ENCODE measurements around the gene TERT.

TERT gene

GRCh38 chr5:1317921-1318565, 23.2 kb upstream of the TERT start:
- DNase-seq, result no peak

- DNase-seq, result no peak
These were observed 21.9 kb upstream of the TERT start for GRCh38 chr5:1316588-1317340.

- DNase-seq, result peak; percentile 100
These were observed 21.1 kb upstream of the TERT start for GRCh38 chr5:1315709-1316587.

DNA sequence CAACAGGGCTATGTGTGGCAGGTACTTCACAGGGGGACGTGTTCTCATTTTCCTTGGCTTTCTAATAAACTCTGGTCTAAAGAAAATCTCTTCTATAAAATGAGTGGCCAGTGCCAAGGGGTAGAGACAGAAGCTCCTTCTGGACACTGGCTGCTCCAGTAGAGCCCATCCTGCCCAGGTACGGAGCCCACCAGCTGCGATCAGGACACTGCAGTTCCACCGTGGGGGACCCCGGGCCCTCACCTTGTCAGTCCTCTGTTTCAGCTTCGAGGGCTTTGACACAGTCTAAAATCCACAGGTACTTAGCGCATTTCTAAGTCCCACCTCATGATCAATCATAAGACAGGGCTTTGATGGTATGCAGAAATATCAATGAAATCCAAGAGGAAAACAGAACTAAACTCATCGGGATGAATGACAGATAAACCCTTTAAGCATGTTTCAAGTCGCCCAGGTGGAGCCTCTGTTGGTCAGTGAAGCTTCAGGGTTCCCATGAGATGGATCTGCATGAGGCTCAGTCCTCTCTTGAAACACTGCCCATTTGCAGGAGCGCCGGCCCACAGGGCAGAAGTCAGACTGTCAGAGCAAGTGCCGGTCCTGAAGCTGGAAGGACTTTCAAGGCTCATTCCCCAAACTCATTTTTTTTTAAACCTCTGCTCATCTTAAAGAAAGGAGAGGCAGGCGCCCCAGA, 20.3 kb upstream of the TERT start:
- no peak for DNase-seq

DNA sequence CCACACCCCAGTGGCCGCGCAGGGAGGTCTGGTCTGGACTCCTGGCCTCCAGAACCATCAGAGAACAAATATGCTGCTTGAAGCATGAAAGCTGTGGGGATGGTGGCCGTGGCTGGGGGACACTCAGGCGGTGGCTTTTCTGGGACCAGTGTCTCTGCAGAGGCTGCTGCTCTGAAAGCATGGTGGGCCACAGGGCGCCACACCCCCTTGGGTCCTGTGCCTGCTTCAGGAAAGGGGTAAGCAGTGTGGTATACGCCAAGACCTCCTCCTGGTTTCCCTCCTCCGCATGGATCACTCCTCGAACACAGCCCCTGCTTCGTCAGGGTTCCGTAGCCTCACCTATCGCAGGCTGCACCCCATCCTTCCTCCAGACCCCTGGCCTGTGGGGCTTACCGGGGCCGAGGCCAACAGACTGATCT, 19.7 kb upstream of the TERT start:
- no peak for DNase-seq

DNA sequence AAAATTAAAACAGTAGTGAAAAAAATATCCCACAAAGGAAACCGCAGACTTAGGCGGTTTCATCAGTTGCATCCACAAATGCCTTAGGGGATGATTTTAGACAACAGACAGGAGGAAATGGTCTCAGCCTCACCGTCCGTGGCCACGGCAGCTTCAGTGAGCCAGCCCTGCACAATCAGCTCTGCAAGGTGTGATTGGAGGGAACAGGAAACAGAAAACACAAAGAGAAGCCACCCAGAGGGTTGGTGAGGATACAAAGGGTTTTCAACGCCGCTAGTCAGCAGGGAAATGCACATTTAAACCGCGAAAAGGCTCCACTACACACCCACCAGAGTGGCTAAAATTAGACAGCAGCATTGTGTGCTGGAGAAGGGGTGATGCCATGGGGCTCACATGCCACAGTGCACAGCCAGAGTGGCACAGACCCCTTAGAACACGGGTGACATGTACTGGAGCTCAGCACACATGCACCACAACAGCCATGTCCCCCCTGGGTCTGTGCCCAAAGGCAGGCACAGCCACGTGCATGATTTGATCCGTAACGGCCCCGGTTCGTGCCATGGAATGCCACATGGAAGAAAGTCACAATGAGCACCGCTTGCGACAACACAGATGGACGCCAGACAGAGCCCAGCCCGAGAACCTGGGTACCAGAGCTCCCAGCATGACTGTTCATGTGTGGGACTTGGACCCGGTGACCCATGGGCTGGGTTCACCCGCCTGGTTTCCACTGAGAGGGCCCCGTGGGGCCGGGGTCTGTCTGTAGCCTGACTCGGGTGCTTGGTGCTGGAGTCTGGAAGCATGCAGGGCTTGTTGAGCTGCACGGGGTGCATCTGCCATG, 18.3 kb upstream of the TERT start:
- DNase-seq, result no peak

DNA sequence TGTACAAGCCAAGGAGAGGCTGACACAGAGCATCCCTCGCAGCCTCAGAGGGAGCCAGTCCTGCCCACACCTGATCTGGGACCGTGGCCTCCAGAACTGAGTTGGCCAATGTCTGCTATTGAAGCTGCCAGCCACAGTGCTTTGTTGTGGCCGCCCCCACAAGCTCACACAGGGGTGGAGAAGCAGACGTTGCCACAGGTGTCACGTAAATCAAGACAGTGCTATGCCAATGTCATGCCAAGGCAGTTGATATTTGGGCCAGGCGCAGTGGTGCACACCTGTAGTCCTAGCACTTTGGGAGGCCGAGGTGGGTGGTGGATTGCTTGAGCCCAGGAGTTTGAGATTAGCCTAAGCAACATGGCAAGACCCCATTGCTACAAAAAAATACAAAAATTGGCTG, 17.3 kb upstream of the TERT start:
- DNase-seq, result no peak

DNA sequence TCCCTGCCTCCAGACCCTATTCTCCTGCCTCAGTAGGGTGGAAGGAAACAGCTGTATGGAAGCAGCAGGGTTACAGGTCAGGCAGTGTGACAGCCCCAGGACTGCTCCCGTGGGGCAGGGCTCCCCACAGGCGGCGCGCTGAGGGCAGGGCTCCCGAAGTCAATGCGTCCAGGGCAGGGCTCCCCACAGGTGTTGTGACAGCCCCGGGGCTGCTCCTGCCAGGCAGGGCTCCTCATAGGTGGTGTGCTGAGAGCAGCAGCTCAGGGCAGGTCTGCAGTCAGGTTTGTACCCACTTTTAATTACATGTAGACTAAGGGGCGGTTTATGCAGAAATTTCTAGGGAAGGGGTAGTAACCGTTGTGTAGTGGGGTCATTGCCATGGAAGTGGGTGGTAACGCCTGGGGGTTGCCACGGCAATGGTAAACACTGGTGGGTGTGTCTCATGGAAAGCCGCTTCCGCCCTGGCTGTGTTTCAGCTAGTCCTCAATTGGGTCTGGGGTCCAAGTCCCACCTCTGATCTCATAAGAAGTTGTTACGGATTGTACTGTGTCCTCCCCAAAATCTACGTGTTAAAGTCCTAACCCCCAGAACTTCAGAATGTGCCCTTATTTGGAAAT, 16.7 kb upstream of the TERT start:
- DNase-seq, result no peak

DNA sequence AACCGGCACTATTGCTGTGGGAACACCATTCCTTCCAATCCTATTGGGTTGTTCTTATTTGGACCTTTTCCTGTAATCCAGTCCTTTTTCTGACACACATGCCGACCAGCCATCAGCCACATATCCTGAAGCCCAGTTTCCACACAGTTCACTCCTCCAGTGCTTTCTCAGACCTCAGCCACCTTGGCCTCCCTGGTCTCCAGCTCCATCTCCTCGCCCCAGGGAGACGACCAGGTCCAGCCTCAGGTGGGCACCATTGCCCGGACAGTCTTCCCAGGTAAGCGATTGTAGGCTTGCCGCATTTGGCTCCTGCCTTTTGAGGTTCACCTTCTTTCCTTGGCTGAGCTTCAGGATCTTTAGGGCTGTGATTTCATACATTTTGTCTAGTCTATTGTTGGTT, 15.2 kb upstream of the TERT start:
- no peak for DNase-seq

GRCh38 chr5:1304033-1304432, 9.2 kb upstream of the TERT start:
- no peak for DNase-seq

- no peak for DNase-seq
These were observed 7.4 kb upstream of the TERT start for GRCh38 chr5:1302258-1302657.

- DNase-seq, result no peak
These were observed 5.8 kb upstream of the TERT start for GRCh38 chr5:1300581-1301083.

DNA sequence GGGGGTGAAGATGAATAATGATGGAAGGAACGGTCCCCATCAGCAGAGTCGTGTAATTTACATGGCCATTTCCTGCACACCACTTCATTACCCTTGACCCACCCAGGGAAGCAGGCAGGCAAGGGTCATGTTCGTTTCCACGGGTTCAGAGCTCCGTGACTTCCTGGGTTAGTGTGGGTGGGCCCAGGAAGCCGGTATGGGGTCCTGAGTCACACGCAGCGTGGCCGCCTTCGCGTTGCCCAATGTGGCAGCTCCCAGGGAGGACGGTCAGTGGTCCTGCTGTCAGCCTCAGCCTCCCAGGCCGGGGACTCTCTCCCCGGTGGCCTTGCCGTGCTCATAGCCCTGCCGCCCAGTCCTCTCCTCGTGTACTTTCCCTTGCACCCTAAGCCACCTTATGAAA, 5.1 kb upstream of the TERT start:
- DNase-seq, result no peak

DNA sequence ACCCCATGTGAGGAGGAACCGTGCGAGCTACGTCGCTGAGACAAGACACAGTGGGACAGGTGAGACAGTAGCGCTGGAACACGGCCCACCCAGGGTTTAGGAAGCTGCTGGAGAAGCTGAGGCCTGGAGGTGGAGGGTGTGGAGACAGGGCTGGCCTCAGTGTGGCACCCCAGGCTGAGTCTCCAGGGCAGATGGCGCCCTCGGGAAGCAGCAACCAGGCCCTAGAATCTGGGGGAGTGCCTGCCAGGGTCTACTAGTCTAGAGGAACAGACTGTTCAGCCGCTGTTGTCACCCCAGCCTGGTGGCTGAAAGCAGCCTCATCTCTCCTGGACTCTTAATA, 4.6 kb upstream of the TERT start:
- DNase-seq, result no peak

DNA sequence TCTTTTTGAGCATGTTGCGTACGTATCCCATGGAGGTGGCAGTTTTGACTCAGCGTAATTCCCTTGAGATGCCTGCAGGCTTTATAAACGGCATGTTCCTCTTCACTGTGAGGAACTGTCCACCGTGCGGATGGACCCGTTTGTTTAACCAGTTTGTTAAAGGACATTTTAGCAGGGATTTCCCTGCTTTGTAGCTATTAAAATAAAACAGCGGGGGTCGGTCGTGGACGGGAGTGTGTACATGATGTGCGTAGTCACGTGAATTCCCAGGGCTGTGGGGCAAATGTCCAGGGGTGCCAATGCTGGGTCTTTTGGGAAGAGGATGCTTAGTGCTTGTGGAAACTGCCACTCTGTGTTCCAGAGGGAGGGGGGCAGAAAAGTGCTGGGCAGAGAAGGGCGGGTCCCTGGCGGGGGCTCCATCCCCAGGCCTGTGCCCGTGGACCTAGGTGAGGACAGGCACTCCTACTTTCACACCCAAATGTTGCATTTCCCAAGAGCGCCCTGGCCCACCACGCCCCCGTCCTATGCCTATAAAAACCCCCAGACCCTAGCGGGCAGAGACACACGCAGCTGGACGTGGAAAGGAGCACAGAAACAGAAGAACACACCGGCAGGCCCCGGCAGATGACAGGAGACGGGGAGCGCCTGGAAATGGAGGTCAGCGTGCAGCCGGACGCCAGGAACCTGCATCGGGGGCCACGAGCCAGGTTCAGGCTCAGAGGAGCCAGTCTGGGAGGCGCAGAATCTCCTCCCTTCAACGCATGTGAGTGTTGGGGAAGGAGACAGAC, 4.0 kb upstream of the TERT start:
- DNase-seq, result no peak

GRCh38 chr5:1298067-1298551, 3.2 kb upstream of the TERT start:
- no peak for DNase-seq

GRCh38 chr5:1297243-1297642, 2.4 kb upstream of the TERT start:
- no peak for DNase-seq

GRCh38 chr5:1295650-1296037, 776 bp upstream of the TERT start:
- no peak for DNase-seq

DNA sequence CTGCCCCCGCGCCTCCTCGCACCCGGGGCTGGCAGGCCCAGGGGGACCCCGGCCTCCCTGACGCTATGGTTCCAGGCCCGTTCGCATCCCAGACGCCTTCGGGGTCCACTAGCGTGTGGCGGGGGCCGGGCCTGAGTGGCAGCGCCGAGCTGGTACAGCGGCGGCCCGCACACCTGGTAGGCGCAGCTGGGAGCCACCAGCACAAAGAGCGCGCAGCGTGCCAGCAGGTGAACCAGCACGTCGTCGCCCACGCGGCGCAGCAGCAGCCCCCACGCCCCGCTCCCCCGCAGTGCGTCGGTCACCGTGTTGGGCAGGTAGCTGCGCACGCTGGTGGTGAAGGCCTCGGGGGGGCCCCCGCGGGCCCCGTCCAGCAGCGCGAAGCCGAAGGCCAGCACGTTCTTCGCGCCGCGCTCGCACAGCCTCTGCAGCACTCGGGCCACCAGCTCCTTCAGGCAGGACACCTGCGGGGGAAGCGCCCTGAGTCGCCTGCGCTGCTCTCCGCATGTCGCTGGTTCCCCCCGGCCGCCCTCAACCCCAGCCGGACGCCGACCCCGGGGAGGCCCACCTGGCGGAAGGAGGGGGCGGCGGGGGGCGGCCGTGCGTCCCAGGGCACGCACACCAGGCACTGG, 548 bp downstream of the TERT start:
- DNase-seq, result no peak

All from NCI-H748 treated with DMSO at 0.1 percent for 48 hours (cell line).